Fibroblast of lung (primary cell): Measurements from ENCODE around the gene SDK1.

Source experiments
- CTCF ChIP-seq, 2 donors: IDR thresholded peaks in 1 of 2; conservative IDR thresholded peaks in 1 of 2; 1 replicate in 1 of 2; 2 replicates in 1 of 2; pipeline ENCODE4 v1.5.1; 2011 to 2012; ENCODE audit warnings: low read length in 2 of 2, control low read depth in 1 of 2, inconsistent platforms in 1 of 2, low read depth in 1 of 2, mild to moderate bottlenecking in 1 of 2
- EZH2 ChIP-seq: IDR thresholded peaks from 2 replicates; pipeline ENCODE4 v1.5.1; 2012; ENCODE audit warnings: low read length, control low read depth, mild to moderate bottlenecking; ENCODE audit errors: missing control alignments

GRCh38 chr7:3486841-3487240 is 185.8 kb downstream of the SDK1 start:
- TF ChIP-seq CTCF (conservative IDR thresholded peaks at IDR 0.05 in 1 of 2, IDR thresholded peaks at IDR 0.05 in 1 of 2; ENCODE audit: low read depth in 1 of 2, low read length in 2 of 2) (no peak), EZH2 (no peak)
